Stimulated activated CD4-positive, alpha-beta T cell treated with anti-CD3 and anti-CD28 coated beads, TNF-alpha, amount 100 ng/mL, for 48 hours (primary cell): ENCODE data around the gene RABGAP1L.

Experiments used
- DNase-seq, 3 donors: peaks; one replicate each; pipeline ENCODE4 v3.0.0-alpha.2; 2020; ENCODE audit warnings: low read depth in 3 of 3

The RABGAP1L gene

DNA sequence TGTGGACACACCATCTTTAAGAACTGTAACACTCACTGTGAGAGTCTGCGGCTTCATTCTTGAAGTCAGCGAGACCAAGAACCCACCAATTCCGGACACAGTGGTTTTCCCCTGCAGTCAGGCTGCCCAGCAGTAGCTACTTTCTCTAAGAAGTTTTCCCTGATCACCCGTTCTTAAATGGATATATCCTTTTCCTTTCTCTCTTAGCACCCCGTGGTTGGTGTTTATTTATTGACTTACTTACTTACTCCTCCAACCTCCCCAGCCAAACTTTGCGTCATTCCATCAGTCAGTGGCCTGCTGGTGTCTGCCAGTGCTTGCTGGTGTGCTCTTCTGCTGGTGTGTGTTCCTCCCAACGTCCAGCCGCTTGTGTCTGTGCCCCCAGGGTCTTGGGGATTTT lies 553.2 kb downstream of the RABGAP1L start:
- no peak for DNase-seq

DNA sequence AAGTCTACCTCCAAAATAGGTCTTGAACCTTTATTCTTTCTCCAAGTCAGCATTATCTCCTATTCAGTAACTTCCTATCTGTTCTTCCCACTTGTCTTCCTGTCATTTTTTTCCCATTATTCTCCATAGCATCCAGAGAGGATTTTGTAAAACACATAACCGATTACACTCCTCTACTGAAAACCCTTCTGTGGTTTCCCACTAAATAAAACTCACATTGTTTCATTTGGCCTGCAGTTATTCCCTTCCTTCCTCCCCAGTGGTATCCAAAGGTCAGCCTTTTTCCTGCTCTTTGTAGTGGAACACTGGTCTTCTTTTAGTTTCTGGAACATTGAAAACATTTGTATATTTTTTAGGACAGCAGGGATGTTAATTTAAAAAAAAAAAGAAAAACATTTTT lies 554.5 kb downstream of the RABGAP1L start:
- DNase-seq: no peak

DNA sequence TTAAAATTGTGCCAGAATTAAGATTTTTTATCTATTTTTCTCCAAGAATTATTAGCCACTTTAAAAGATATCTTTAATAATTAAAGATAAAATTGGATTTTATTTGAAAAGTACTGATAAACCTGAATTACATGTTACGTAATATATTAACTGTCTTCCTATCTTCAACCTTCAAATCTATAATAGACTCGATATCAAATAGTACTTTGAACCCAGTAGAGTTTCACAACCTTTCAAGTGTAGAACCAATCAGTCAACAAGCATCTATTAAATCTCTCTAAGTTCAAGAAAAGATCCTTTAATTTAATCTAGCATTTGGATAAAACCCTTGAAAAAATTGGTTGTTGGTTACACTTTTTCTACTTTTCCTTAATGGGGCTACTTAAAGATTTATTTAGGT lies 559.9 kb downstream of the RABGAP1L start:
- DNase-seq: no peak

DNA sequence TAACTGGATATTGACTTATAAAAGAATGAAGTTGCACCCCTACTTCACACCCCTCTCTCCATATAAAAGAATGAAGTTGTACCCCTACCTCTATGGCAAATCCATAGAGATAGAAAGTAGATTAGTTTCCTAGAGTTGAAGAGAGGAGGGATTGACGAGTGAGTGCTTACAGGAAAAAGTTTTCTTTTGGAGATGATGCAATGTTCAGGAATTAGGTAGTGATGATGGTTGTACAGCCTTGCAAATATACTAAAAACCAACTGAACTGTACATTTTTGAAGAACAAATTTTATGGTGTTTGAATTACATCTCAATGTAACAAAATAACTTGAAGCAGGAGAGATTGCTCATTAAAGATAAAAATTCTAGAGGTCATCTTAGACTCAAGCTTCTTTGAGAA lies 561.3 kb downstream of the RABGAP1L start:
- no peak for DNase-seq

DNA sequence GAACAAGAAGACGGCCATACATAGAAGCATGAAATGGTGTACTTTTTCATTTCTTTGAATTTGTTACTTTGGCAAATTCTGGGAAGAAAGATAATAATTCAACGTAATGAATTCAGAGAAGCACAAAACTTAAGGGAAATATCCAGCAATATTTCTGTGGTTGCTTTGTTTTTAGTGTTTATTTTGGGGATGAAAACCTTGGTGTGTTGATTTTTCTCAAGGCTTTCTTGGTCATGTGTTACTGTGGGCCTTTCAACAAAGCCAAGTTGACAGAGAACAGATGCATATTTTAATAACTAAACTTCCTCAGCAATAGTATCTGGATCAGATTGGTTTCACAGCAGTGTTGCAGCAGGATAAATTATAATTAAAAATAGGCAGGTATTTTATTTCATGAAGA lies 561.9 kb downstream of the RABGAP1L start:
- DNase-seq: no peak

DNA sequence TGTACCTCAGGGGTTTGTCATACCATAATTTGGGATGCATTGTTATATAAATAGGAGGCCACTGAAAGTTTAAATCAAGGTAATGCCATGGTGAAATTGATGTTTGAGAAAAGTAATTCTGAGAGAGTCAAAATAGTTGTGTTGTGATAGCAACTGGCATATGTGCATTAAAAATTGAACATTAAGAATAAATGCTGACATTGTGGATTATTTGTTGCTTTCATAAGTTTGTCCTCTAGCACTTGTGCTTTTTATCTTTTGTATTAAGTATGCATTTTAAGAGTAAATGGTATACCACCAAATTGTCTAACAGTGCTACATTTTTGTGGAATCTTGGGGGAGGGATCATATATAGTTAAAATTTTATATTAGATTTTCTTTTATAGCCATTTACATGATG lies 564.5 kb downstream of the RABGAP1L start:
- DNase-seq: no peak

DNA sequence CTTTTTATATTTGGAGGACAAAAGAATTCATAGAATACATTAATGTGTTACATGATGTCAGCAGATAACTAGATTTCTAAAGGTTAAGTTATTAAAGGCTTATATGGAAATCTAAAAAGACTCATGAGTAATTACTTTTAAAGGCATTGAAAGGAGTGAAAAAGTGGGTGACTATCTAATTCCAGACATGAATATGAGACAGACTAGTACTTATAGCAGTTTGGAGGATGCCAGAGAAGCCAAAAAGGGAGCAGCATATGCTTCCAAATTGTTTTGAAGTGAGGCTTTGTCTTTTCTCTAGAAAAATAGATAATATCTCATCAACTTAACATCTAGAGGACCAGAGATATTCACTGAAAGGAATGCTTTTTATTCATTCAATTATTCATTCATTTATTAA lies 564.9 kb downstream of the RABGAP1L start:
- DNase-seq: no peak

DNA sequence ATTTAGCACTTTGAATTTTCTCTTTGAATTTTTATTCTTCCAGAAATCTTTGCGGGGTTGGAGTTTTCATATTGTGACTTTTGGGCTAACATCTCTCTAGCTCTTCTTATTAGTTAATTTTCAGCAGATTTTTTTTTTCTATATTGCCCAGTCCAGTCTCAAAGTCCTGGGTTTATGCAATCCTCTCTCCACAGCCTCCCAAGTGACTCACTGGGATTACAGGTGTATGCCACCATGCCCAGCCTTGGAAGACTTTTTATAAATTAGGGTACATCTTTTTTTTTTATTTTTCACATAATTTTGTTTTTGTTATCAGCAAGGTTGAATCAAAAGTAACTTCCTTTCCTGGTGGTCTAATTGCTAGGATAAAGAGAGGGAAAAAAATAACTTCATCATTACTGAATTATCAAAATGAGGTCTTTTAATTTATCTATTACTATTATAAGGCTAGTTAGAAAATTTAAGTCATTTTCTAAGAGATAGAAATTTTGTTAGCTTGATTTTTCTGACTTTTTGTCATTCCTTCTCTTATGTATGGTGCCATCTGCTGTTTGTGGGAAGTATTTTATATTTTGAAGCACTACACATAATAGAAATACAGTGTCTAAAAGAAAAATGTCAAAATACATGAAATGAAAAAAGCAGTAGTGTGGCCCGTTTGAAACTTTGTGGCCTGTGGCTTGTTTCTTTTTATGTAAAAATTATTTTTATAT lies 567.0 kb downstream of the RABGAP1L start:
- no peak for DNase-seq

DNA sequence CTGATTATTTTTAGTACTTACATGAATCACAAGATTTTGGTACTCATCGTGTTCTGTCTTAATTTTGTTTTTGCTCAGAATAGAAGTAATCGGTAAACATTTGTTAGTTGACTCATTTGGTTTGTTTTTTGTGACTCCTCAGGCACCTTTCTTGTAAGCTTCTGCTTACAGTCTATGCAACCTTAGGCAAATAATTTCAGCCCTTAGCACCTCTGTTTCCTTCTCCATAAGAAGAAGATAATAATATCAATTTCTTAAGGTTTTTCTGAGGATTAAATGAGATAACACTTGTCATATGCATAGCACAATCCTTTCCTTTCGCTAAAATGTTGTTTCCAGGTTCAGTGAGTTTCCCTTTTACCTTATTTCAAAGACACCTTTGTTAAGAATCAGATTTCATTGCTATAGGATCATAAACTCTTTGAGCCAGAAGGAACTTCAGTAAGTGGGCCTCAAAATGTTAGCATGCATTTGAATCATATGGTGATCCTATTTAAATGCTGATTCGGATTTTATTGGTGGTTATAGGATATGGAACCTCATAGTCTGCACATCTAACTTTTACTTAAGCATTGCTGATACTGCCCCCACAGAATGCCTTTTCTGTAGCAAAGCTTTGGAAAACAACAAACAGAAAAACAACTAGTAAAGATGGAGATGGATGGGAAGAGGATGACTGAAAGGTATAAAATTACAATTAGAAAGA lies 567.7 kb downstream of the RABGAP1L start:
- no peak for DNase-seq

DNA sequence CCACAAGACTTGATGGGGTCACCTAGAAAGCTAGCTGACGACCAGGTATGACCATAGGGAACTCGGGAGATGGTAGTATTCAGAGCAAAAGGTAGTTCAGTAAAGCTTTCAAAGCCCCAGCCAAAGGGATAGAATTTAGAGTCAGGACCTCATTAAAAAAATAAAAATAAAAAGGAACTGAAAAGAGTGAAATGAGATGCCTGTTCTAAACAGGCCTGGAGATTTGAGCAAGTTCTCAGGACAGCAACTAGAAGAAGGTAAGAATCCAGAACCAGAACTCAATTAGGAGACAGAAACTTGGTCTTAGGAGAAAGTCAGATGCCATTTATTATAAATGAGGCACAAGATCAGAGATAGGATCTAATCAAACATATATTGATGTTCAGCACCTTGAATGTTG lies 575.0 kb downstream of the RABGAP1L start:
- DNase-seq: no peak

DNA sequence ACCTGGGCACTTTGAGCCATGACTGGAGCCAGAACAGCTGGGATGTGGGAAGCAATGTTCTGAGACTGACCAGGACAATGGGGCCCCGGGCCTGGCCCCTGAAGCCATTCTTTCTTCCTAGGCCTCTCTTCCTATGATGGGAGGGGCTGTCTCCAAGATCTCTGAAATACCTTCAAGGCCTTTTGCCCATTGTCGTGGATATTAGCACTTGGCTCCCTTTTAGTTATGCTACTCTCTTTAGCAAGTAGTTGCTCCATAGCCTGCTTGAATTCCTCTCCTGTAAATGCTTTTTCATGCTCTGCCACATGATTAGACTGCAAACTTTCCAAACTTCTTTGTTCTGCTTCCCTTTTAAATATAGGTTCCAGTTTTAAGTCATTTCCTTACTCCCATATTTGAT lies 577.5 kb downstream of the RABGAP1L start:
- DNase-seq: no peak

DNA sequence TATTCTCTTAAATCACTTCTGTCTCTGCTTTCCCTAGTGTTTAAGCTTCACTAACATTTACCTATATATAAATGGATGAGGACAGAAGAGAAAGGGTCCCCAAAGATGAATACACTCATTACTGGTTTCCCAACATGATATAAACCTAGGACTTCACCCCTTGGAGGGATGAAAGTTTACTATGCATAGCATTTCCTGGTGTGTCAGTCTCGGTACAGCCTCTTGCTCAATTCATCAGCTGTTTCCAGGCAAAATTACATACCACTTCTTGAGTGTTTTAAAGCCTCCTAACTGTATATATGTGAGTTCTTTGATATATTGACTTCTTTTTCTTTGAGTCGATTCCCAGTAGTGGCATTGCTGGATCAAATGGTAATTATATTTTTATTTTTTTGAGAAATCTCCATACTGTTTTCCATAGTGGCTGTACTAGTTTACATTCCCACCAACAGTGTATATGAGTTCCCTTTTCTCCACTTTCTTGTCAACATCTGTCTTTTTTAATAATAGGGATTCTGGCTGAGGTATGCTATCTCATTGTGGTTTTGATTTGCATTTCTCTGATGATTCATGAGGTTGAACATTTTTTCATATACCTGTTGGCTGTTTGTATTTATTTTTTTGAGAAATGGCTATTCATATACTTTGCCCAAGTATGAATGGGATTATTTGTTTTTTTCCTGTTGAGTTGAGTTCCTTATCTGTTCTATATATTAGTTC lies 581.1 kb downstream of the RABGAP1L start:
- no peak for DNase-seq

DNA sequence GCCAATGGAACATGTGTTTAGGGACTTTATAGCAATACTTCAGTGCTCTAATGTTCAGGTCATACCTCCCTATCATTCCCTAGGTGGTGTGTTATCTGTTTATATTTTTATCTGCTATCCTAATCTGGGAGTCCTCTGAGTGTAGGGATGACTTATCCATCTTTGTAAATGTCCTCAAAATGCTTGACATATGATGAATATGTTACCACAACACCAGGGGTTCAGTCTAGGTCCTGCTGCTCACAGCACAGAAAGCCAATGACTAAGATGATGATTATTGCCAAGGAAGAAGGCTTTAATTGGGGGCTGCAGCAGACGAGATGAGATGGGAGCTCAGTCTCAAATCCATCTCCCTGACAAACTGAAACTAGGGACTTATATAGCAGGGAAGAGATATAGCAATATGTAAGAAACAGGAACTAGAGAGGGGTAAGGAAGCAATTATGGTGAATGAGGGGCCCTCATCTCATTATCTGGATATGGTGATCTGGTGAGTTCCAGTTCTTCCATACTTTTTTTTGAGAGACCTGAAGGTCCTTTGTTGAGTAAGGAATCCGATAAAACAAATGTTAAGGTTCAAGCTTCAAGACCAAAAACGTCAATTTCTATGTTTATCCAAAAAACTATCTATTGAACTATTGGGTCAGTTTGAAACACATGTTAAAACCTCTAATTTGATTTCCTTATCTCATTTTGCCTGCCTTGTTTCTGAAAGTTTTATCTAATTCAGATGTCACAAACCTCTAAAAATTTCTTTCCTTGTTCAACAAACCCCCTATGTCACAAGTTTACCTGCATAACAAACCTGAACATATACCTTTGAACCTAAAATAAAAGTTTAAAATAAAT lies 583.7 kb downstream of the RABGAP1L start:
- DNase-seq: no peak

DNA sequence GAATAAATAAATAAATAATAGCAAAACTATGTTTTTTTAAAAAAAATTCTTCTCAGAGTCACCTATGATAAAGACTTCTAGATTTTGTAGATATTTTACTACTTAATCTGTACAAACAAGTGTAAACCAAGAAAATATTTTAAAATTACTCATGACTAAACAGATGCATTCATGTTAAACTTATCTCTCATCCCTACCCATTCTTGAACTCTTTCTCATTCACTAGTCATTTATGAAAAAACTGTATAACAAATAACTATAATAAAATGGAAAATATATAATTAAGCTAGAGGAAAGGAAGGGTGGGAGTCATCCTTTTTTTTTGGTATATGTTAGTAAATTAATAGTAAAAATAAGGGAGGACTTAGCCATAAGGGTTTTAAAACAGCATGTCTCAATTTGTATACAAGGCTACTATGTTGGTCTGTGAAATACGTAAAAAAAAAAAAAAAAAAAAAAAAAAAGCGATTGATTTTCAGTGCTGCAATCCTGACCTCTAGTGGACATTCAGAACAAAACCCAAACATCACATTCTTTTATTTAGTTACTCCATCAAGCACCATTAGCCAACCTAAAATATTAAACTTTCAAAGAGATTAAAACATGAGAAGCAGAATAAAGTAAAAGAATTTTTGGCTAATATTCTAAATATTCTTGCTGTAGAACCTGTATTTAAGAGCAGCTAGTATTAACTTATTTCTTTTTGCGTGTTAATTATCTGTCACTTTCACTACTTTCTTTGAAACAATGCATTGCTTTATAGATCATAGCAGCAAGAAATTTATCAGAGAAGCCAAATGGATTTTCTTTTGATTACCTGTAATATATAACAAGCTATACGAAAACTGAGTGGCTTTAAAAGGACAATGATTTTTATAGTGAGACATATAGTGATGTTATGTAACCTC lies 584.6 kb downstream of the RABGAP1L start:
- no peak for DNase-seq

DNA sequence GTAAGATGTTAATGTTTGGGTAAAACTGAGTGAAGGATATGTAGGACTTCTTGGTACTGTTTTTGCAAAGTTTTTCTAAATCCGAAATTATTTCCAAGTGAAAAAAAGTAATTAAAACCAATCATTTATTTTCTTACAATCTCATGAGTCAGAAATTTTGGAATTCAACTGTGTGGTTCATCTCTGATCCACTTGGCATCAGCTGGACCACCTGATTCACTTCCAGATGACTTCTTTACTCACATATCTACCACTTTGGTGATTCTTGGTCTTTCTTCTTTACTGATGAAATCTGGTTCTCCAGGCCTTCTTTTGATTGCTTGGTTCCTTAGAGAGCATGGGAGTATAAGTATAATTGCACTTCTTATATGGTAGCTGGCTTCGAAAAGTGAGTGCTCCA lies 585.6 kb downstream of the RABGAP1L start:
- no peak for DNase-seq

DNA sequence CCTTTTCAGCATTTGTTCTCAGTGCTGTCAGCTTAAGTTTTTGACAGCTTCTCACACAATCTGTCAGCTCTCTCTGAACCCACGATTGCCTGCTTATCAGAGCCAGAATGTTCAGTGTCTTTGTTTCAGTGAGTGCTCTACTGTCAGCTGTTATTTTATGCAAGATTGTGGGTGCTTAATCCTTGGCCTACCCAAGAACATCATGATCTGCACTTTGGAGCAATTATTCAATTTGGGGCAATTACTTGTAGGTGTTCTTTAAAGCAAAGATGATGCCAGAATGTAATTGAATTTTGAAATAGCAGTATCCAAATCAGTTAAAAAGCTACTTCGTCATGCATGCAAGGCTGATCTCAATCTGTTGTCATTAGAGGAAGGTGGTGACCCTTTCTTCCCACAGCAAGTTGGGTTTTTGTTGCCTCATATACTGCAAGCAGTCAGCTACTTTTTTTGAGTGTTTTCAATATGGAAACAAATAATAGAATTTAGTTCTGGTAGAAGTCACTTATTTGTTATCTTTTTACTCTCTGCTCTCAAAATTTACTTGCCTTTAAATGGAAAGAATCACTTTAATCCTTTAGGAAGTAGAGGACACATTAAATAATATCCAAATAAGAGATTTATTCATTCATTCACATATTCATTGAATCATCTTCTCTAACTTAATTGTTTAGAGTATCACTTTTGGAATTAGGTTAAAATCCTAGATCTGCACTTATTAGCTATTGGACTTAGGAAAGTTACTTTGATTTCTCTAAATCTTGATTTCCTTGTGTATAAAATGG lies 586.9 kb downstream of the RABGAP1L start:
- DNase-seq: no peak

DNA sequence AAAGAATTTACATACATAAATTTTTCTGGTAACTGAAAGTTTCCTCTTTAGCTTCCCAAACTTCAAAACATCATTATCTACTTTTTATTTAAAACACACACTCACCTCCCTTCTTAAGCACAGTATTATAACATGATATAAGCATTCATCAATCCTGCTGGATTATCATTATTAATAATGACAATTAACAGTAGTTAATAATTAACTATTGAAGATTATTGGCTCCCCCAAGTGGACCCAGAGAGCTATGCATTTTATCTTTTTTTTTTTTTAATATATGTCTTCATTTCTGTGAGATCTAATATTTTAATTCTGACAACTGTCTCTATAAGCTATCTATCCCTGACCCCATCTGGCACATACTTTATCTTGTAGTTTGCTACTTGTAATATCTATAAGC lies 588.3 kb downstream of the RABGAP1L start:
- DNase-seq: no peak

DNA sequence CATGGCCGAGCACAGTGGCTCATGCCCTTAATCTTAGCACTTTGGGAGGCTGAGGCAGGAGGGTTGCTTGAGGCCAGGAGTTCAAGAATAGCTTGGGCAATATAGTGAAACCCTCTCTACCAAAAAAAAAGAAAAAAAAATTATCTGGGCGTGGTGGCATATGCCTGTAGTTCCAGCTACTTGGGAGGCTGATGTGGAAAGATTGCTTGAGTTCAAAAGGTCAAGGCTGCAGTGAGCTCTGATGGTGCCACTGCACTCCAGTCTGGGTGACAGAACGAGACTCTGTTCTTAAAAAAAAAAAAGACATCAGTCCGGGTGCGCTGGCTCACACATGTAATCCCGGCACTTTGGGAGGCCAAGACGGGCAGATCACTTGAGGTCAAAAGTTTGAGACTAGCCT lies 589.3 kb downstream of the RABGAP1L start:
- no peak for DNase-seq

DNA sequence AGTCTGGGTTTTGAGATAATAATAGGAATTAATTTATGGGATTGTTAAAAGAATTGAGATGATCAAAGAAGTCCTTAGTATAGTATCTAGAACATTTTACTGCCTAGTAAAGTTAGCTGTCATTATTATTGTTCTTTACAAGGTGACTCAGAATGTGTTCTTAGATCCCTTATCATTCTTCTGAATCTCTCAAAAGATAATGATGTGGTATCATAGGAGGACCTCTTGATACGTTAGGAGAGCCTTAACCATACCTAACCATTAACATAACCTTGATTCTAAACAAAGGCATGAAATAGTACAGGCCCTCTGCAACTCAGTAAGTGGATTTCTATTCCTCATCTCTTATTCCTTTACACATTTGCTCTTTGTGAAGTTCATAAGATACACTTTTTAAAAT lies 593.8 kb downstream of the RABGAP1L start:
- no peak for DNase-seq

DNA sequence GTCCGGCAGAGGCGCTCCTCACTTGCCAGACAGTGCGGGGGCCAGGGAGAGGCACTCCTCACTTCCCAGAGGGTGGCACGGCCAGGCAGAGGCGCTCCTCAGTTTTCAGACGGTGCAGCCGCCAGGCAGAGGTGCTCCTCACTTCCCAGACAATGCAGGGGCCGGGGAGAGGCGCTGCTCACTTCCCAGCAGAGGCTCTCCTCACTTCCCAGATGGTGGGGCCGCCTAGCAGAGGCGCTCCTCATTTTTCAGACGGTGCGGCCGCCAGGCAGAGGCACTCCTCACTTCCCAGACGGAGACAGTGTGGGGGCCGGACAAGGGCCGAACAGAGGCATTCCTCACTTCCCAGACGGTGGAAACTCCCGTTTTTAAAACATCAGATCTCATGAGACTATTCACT lies 602.0 kb downstream of the RABGAP1L start:
- DNase-seq: no peak
